ENCODE measurements around the gene DZIP1L. TPM values are rescaled to one million over a fixed set of nuclear protein-coding genes. Genes with fewer than 3 reads are reported as not detected.
"Not testable (repeated sequence)": the region's sequence is repeated elsewhere in the genome, so short reads cannot be mapped to it uniquely, and the experiment has no call there.

The DZIP1L gene
- total RNA-seq, 1 donor from 2014 or later = 23.0 TPM

DNA sequence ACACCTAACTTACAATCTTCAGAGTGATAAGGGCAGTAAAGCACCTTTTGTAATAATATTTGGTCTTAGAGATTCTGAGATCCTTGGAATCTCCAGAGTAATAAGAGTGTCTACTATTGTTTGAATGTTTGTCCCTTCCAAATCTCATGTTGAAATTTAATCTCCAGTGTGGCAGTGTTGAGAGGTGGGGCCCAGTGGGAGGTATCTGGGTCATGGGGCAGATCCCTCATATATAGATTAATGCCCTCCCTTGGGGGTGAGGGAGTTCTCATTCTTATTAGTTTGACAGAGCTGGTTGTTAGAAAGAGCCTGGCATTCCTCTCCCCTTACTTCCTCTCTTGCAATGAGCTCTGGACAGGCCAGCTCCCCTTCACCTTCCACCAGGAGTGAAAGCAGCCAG, 16.0 kb downstream of the DZIP1L start:
- H3K4me3 Mint-ChIP-seq (ENCODE audit: unreplicated experiment) = no peak overlapping the region
- peaks cover 6% of the 10 kb centered on the region for H3K4me1 Mint-ChIP-seq (ENCODE audit: low read depth)
- no peaks in the 10 kb centered on the region for H3K9me3 Mint-ChIP-seq (ENCODE audit: low read depth)
- no peak overlapping the region for H3K27ac Mint-ChIP-seq (ENCODE audit: unreplicated experiment)
- H3K27me3 Mint-ChIP-seq (ENCODE audit: low read depth) = no peaks in the 10 kb centered on the region
- DNase-seq (ENCODE audit: low spot score) = no peak
- H3K36me3 Mint-ChIP-seq (ENCODE audit: low read depth) = peaks cover 31% of the 10 kb centered on the region
- TF ChIP-seq, protein P1, sequence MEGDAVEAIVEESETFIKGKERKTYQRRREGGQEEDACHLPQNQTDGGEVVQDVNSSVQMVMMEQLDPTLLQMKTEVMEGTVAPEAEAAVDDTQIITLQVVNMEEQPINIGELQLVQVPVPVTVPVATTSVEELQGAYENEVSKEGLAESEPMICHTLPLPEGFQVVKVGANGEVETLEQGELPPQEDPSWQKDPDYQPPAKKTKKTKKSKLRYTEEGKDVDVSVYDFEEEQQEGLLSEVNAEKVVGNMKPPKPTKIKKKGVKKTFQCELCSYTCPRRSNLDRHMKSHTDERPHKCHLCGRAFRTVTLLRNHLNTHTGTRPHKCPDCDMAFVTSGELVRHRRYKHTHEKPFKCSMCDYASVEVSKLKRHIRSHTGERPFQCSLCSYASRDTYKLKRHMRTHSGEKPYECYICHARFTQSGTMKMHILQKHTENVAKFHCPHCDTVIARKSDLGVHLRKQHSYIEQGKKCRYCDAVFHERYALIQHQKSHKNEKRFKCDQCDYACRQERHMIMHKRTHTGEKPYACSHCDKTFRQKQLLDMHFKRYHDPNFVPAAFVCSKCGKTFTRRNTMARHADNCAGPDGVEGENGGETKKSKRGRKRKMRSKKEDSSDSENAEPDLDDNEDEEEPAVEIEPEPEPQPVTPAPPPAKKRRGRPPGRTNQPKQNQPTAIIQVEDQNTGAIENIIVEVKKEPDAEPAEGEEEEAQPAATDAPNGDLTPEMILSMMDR (IDR thresholded peaks at IDR 0.05) = no peak

DNA sequence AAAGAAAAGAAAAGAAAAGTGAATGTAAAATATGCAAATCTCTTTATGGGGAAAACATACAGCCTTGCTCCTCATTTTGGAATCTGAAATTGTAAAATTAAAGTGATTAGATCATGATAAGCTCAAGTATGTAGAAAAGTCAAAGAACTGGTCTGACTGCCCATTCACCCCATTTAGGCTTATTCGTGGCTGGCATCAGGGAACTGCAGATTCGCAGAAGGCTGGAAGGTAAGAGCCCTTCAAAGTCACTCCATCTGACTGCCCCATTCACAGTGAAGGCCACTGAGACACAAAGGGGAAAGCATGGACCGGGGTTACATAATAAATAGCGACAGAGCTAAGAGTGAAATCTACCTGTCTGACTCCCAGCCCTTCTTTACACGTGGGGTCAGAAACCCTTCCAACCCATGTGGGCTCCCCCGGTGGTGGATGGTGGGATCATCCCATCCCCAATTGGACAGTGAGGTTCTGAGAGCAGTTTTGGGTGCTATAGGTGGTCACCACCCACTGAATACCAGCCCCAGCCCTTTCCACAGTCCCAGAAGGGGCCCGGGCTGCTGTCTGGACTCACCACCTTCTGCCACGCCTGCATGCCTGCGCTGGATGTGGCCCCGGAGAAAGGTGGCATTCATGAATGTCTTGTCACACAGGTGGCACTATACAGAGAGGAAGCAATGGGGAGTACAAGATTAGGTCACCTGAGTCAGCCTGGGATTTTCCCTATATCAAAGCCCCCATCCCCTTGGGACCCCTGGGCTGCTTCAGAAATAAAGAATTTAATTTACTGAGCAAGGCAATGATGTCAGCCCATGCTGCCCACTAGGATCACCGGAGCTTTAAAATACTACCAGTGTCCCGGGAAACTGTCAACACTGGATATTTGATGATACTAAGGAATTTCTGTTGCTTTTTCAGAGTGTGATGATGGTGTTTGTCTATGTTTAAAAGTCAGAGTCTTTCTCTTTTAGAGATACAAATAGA, 17.9 kb downstream of the DZIP1L start:
- TF ChIP-seq, protein P1 (IDR thresholded peaks at IDR 0.05) = peak; percentile 65
- Mint-ChIP-seq H3K36me3 (ENCODE audit: low read depth) (peaks cover 34% of the 10 kb centered on the region), H3K27me3 (ENCODE audit: low read depth) (no peaks in the 10 kb centered on the region), H3K4me3 (ENCODE audit: unreplicated experiment) (no peak overlapping the region), H3K9me3 (ENCODE audit: low read depth) (peaks cover 6% of the 10 kb centered on the region), H3K4me1 (ENCODE audit: low read depth) (peaks cover 9% of the 10 kb centered on the region), H3K27ac (ENCODE audit: unreplicated experiment) (no peak overlapping the region)
- no peak for DNase-seq (ENCODE audit: low spot score)

DNA sequence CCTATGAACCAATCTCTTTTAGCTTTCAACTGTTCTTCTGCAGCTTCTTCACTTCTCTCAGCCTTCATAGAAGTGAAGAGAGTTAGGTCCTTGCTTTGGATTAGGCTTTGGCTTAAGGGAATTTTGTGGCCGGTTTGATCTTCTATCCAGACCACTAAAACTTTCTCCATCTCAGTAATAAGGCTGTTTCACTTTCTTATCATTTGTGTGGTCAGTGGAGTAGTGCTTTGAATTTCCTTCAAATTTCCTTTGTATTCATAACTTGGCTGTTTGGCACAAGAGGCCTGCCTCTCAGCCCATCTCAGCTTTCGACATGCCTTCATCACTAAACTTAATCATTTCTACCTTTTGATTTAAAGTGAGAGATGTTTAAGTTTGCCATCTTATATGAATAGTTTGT, 21.7 kb downstream of the DZIP1L start:
- peaks cover 6% of the 10 kb centered on the region for H3K9me3 Mint-ChIP-seq (ENCODE audit: low read depth)
- peaks cover 28% of the 10 kb centered on the region for H3K36me3 Mint-ChIP-seq (ENCODE audit: low read depth)
- no peaks in the 10 kb centered on the region for H3K27me3 Mint-ChIP-seq (ENCODE audit: low read depth)
- peaks cover 24% of the 10 kb centered on the region for H3K4me1 Mint-ChIP-seq (ENCODE audit: low read depth)
- H3K27ac Mint-ChIP-seq (ENCODE audit: unreplicated experiment) = no peak overlapping the region
- TF ChIP-seq, protein P1 (IDR thresholded peaks at IDR 0.05) = no peak
- no peak overlapping the region for H3K4me3 Mint-ChIP-seq (ENCODE audit: unreplicated experiment)
- DNase-seq (ENCODE audit: low spot score) = no peak

DNA sequence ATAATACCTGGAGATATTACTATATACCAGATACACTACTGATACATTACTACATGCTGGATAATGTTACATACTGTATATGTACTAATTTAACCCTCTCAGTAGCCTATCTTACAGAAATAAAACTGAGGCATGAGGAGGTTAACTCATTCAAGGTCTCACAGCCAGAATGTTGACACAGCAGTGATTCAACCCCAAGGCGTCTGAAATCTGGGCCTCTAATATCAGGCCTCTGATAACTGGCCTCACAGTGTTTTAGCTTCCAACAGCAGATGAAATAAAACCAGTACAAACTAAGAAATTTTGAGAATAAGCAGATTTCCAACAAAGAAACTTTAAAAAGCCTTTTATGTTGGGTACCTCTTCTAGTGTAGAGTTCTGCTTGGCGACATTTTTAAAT, 23.4 kb downstream of the DZIP1L start:
- Mint-ChIP-seq H3K27ac (ENCODE audit: unreplicated experiment) (no peak overlapping the region), H3K4me1 (ENCODE audit: low read depth) (peaks cover 24% of the 10 kb centered on the region), H3K9me3 (ENCODE audit: low read depth) (peaks cover 6% of the 10 kb centered on the region), H3K36me3 (ENCODE audit: low read depth) (peaks cover 42% of the 10 kb centered on the region), H3K4me3 (ENCODE audit: unreplicated experiment) (no peak overlapping the region), H3K27me3 (ENCODE audit: low read depth) (no peaks in the 10 kb centered on the region)
- no peak for DNase-seq (ENCODE audit: low spot score)
- TF ChIP-seq, protein P1 (IDR thresholded peaks at IDR 0.05) = no peak

DNA sequence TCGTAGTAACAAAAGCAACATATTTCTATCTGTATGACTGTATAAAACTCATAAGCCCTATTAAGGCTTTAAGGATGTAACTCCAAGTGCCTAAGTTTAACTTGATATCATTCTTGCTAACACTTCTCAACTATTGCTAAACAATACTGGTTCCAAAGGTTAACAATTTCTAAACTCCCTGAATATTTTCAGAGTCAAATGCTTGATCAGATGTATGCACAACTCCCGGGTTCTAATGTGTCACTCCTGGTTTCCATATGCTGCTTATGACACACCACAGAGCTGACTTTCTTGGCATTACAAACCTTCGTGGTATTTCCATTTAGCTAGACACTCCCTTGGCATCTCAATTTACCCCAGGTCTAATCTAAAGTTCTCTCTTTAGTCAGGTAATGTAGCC, 26.3 kb downstream of the DZIP1L start:
- peak overlapping the region; percentile 49 for H3K27ac Mint-ChIP-seq (ENCODE audit: unreplicated experiment)
- H3K4me1 Mint-ChIP-seq (ENCODE audit: low read depth) = peaks cover 24% of the 10 kb centered on the region
- no peak overlapping the region for H3K4me3 Mint-ChIP-seq (ENCODE audit: unreplicated experiment)
- H3K9me3 Mint-ChIP-seq (ENCODE audit: low read depth) = peaks cover 6% of the 10 kb centered on the region
- no peaks in the 10 kb centered on the region for H3K27me3 Mint-ChIP-seq (ENCODE audit: low read depth)
- no peak for DNase-seq (ENCODE audit: low spot score)
- TF ChIP-seq, protein P1 (IDR thresholded peaks at IDR 0.05) = no peak
- H3K36me3 Mint-ChIP-seq (ENCODE audit: low read depth) = peaks cover 48% of the 10 kb centered on the region

DNA sequence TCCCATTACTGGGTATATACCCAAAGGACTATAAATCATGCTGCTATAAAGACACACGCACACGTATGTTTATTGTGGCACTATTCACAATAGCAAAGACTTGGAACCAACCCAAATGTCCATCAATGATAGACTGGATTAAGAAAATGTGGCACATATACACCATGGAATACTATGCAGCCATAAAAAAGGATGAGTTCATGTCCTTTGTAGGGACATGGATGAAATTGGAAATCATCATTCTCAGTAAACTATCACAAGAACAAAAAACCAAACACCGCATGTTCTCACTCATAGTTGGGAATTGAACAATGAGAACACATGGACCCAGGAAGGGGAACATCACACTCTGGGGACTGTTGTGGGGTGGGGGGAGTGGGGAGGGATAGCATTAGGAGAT, 29.7 kb downstream of the DZIP1L start:
- Mint-ChIP-seq H3K4me1 (ENCODE audit: low read depth) (peaks cover 43% of the 10 kb centered on the region), H3K36me3 (ENCODE audit: low read depth) (peaks cover 44% of the 10 kb centered on the region)
- not testable (repeated sequence) for H3K4me3 Mint-ChIP-seq (ENCODE audit: unreplicated experiment); H3K27me3 Mint-ChIP-seq (ENCODE audit: low read depth); H3K9me3 Mint-ChIP-seq (ENCODE audit: low read depth); DNase-seq (ENCODE audit: low spot score); H3K27ac Mint-ChIP-seq (ENCODE audit: unreplicated experiment)
